ENCODE measurements around the gene RYR2.
"Not testable (repeated sequence)": the region's sequence is repeated elsewhere in the genome, so short reads cannot be mapped to it uniquely, and the experiment has no call there.

RYR2 gene

GRCh38 chr1:237804516-237804915, 762.5 kb downstream of the RYR2 start:
- no peaks in the 10 kb centered on the region for H3K4me1 Mint-ChIP-seq
- no peaks in the 10 kb centered on the region for H3K9me3 Mint-ChIP-seq
- H3K36me3 Mint-ChIP-seq (ENCODE audit: low read depth): no peaks in the 10 kb centered on the region
- no peak overlapping the region for H3K4me3 Mint-ChIP-seq
- H3K27ac Mint-ChIP-seq: no peak overlapping the region
- TF ChIP-seq CTCF (IDR thresholded peaks at IDR 0.05): no peak
- no peaks in the 10 kb centered on the region for H3K27me3 Mint-ChIP-seq (ENCODE audit: low read depth, poor library complexity)
- no peak for DNase-seq

GRCh38 chr1:237809099-237809498, 767.1 kb downstream of the RYR2 start:
- no peak for DNase-seq
- Mint-ChIP-seq H3K27ac (no peak overlapping the region), H3K36me3 (ENCODE audit: low read depth) (no peaks in the 10 kb centered on the region), H3K4me1 (no peaks in the 10 kb centered on the region), H3K4me3 (no peak overlapping the region), H3K9me3 (no peaks in the 10 kb centered on the region), H3K27me3 (ENCODE audit: low read depth, poor library complexity) (no peaks in the 10 kb centered on the region)
- TF ChIP-seq CTCF (IDR thresholded peaks at IDR 0.05): no peak

GRCh38 chr1:237811633-237812032, 769.6 kb downstream of the RYR2 start:
- Mint-ChIP-seq H3K27me3 (ENCODE audit: low read depth, poor library complexity) (no peaks in the 10 kb centered on the region), H3K9me3 (no peaks in the 10 kb centered on the region), H3K4me3 (no peak overlapping the region), H3K4me1 (no peaks in the 10 kb centered on the region), H3K27ac (no peak overlapping the region), H3K36me3 (ENCODE audit: low read depth) (no peaks in the 10 kb centered on the region)
- no peak for TF ChIP-seq CTCF (IDR thresholded peaks at IDR 0.05)
- DNase-seq: no peak

- no peak overlapping the region for H3K4me3 Mint-ChIP-seq
- no peaks in the 10 kb centered on the region for H3K27me3 Mint-ChIP-seq (ENCODE audit: low read depth, poor library complexity)
- H3K4me1 Mint-ChIP-seq: no peaks in the 10 kb centered on the region
- no peaks in the 10 kb centered on the region for H3K9me3 Mint-ChIP-seq
- TF ChIP-seq CTCF (IDR thresholded peaks at IDR 0.05): no peak
- no peaks in the 10 kb centered on the region for H3K36me3 Mint-ChIP-seq (ENCODE audit: low read depth)
- no peak overlapping the region for H3K27ac Mint-ChIP-seq
- DNase-seq: no peak
Observed at GRCh38 chr1:237812061-237812460, 770.1 kb downstream of the RYR2 start.

GRCh38 chr1:237814319-237814924, 772.4 kb downstream of the RYR2 start:
- H3K27me3 Mint-ChIP-seq (ENCODE audit: low read depth, poor library complexity): no peaks in the 10 kb centered on the region
- no peak for DNase-seq
- H3K4me3 Mint-ChIP-seq: no peak overlapping the region
- no peak overlapping the region for H3K27ac Mint-ChIP-seq
- peaks cover 4% of the 10 kb centered on the region for H3K9me3 Mint-ChIP-seq
- no peaks in the 10 kb centered on the region for H3K4me1 Mint-ChIP-seq
- no peaks in the 10 kb centered on the region for H3K36me3 Mint-ChIP-seq (ENCODE audit: low read depth)
- TF ChIP-seq CTCF (IDR thresholded peaks at IDR 0.05): peak; percentile 64

GRCh38 chr1:237817277-237817676, 775.3 kb downstream of the RYR2 start:
- H3K27ac Mint-ChIP-seq: no peak overlapping the region
- no peak for TF ChIP-seq CTCF (IDR thresholded peaks at IDR 0.05)
- no peaks in the 10 kb centered on the region for H3K36me3 Mint-ChIP-seq (ENCODE audit: low read depth)
- H3K9me3 Mint-ChIP-seq: peaks cover 11% of the 10 kb centered on the region
- DNase-seq: no peak
- no peaks in the 10 kb centered on the region for H3K27me3 Mint-ChIP-seq (ENCODE audit: low read depth, poor library complexity)
- no peak overlapping the region for H3K4me3 Mint-ChIP-seq
- no peaks in the 10 kb centered on the region for H3K4me1 Mint-ChIP-seq

- H3K4me1 Mint-ChIP-seq; H3K27me3 Mint-ChIP-seq (ENCODE audit: low read depth, poor library complexity); H3K27ac Mint-ChIP-seq; H3K4me3 Mint-ChIP-seq; H3K36me3 Mint-ChIP-seq (ENCODE audit: low read depth); DNase-seq: not testable (repeated sequence)
- peaks cover 24% of the 10 kb centered on the region for H3K9me3 Mint-ChIP-seq
Observed at GRCh38 chr1:237820634-237821033, 778.6 kb downstream of the RYR2 start.

All from nephron progenitor cell (in vitro differentiated cells).